Glutamatergic neuron (in vitro differentiated cells): ENCODE measurements around the gene CDC42BPG. TPM values are rescaled to one million over a fixed set of nuclear protein-coding genes. Genes with fewer than 3 reads are reported as not detected.

ENCODE experiments used
- DNase-seq: peaks from one replicate; pipeline ENCODE4 v3.0.0; 2022
- H3K27ac Mint-ChIP-seq: one replicate; pipeline ENCODE4 v1.8.0; 2020; ENCODE audit warnings: mild to moderate bottlenecking, mixed read lengths, inconsistent platforms; ENCODE audit not compliant: unreplicated experiment
- H3K27me3 Mint-ChIP-seq: one replicate; pipeline ENCODE4 v1.8.0; 2020; ENCODE audit warnings: mild to moderate bottlenecking, moderate library complexity, mixed read lengths, inconsistent platforms; ENCODE audit not compliant: unreplicated experiment
- H3K36me3 Mint-ChIP-seq: one replicate; pipeline ENCODE4 v1.8.0; 2020; ENCODE audit warnings: mild to moderate bottlenecking, mixed read lengths, inconsistent platforms; ENCODE audit not compliant: unreplicated experiment
- H3K4me1 Mint-ChIP-seq: one replicate; pipeline ENCODE4 v1.8.0; 2020; ENCODE audit warnings: mild to moderate bottlenecking, low read depth, mixed read lengths, inconsistent platforms; ENCODE audit not compliant: unreplicated experiment
- H3K4me3 Mint-ChIP-seq: one replicate; pipeline ENCODE4 v1.8.0; 2020; ENCODE audit warnings: mild to moderate bottlenecking, mixed read lengths, inconsistent platforms; ENCODE audit not compliant: unreplicated experiment
- H3K9me3 Mint-ChIP-seq: one replicate; pipeline ENCODE4 v1.8.0; 2020; ENCODE audit warnings: mild to moderate bottlenecking, moderate library complexity, mixed read lengths, inconsistent platforms; ENCODE audit not compliant: unreplicated experiment
- total RNA-seq: library from RNA; stranded (reverse); fragmentation: NEBNext Ultra II Directional; extraction: Animal tissue kit (Norgen Biotek cat#: 25700); gene quantifications from one replicate; pipeline ENCODE4 v1.2.1, GENCODE V29; 2021; ENCODE audit not compliant: unreplicated experiment
- TF ChIP-seq, protein P1 (sequence below): fragments of 200-600 bp; sonication (generic); IDR thresholded peaks from one replicate; pipeline ENCODE4 v1.5.0; 2021; ENCODE audit not compliant: partially characterized antibody, unreplicated experiment

The CDC42BPG gene
- total RNA-seq, 1 donor from 2014 or later: 2.3 TPM

GRCh38 chr11:64891880-64892279 lies 47.4 kb upstream of the CDC42BPG start:
- DNase-seq: no peak
- Mint-ChIP-seq H3K27ac (peak overlapping the region; percentile 24), H3K4me1 (peaks cover 23% of the 10 kb centered on the region), H3K9me3 (no peaks in the 10 kb centered on the region), H3K36me3 (no peaks in the 10 kb centered on the region), H3K4me3 (peak overlapping the region; percentile 10), H3K27me3 (peaks cover 2% of the 10 kb centered on the region)
- TF ChIP-seq, protein P1, sequence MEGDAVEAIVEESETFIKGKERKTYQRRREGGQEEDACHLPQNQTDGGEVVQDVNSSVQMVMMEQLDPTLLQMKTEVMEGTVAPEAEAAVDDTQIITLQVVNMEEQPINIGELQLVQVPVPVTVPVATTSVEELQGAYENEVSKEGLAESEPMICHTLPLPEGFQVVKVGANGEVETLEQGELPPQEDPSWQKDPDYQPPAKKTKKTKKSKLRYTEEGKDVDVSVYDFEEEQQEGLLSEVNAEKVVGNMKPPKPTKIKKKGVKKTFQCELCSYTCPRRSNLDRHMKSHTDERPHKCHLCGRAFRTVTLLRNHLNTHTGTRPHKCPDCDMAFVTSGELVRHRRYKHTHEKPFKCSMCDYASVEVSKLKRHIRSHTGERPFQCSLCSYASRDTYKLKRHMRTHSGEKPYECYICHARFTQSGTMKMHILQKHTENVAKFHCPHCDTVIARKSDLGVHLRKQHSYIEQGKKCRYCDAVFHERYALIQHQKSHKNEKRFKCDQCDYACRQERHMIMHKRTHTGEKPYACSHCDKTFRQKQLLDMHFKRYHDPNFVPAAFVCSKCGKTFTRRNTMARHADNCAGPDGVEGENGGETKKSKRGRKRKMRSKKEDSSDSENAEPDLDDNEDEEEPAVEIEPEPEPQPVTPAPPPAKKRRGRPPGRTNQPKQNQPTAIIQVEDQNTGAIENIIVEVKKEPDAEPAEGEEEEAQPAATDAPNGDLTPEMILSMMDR: no peak

DNA sequence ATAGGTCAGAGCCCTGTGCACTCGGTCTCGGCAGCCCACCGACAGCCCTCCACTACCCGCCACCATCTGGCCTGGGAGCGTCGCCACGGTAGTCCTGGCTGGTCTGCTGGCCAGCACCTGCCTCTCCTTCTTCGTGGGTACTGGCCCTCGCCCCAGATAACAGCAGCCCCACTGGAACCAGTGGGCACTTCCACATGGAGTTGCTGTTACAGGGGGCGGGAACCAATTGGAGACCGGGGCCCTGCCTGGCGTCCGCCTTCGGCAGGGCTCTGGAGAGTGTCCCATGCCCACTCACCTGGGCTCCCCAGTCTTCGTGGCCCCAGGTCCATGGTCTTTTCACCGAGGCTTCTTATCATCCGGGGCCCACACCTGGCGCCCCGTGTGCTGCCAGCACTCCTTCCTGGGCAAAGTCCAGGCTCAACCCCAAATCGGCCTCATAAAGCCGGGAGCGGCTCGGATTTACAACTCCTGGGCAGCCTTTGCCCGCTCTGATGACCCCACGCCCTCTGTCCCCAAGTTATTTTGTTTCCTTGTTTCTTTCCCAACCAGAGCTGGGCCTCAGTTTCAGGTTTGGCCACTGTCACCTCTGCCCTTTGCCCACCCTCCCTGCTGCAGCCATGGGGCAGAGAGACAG lies 46.9 kb upstream of the CDC42BPG start:
- TF ChIP-seq, protein P1: no peak
- H3K4me1 Mint-ChIP-seq: peaks cover 23% of the 10 kb centered on the region
- H3K27me3 Mint-ChIP-seq: peaks cover 2% of the 10 kb centered on the region
- no peak overlapping the region for H3K27ac Mint-ChIP-seq
- DNase-seq: no peak
- H3K36me3 Mint-ChIP-seq: no peaks in the 10 kb centered on the region
- H3K4me3 Mint-ChIP-seq: peak overlapping the region; percentile 10
- H3K9me3 Mint-ChIP-seq: no peaks in the 10 kb centered on the region

GRCh38 chr11:64890522-64890939 lies 46.1 kb upstream of the CDC42BPG start:
- Mint-ChIP-seq H3K4me3 (no peak overlapping the region), H3K4me1 (peaks cover 18% of the 10 kb centered on the region), H3K9me3 (no peaks in the 10 kb centered on the region), H3K36me3 (no peaks in the 10 kb centered on the region), H3K27ac (no peak overlapping the region), H3K27me3 (peaks cover 2% of the 10 kb centered on the region)
- DNase-seq: no peak
- TF ChIP-seq, protein P1: no peak

GRCh38 chr11:64888729-64889511 lies 44.5 kb upstream of the CDC42BPG start:
- no peak for DNase-seq
- Mint-ChIP-seq H3K4me1 (peaks cover 18% of the 10 kb centered on the region), H3K27ac (no peak overlapping the region), H3K4me3 (no peak overlapping the region), H3K9me3 (no peaks in the 10 kb centered on the region), H3K27me3 (peaks cover 2% of the 10 kb centered on the region), H3K36me3 (no peaks in the 10 kb centered on the region)
- TF ChIP-seq, protein P1: no peak

DNA sequence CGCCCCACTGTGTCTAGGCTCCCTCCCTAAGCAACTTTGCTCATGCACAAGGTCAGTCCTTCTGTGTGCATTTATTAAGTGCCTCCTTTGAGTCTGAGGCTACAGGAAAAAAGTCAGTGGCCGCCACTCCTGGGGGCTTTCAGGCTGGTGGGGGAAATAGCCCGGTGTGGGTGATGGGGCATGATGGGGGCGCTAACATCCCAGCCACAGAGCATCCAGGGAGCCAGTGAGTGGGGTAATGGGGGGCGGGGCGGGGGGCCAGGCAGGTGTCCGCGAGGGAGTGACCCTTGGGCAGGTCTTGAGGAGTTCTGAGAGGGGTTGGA lies 43.9 kb upstream of the CDC42BPG start:
- DNase-seq: no peak
- Mint-ChIP-seq H3K36me3 (no peaks in the 10 kb centered on the region), H3K27ac (no peak overlapping the region), H3K27me3 (peaks cover 2% of the 10 kb centered on the region), H3K9me3 (no peaks in the 10 kb centered on the region), H3K4me1 (peaks cover 18% of the 10 kb centered on the region), H3K4me3 (no peak overlapping the region)
- TF ChIP-seq, protein P1: no peak
